ENCODE data around the gene IL22. TPM values are rescaled to one million over a fixed set of nuclear protein-coding genes. Genes with fewer than 3 reads are reported as not detected.

Gene IL22
- total RNA-seq, 5 donors from 2014 or later (not counting 1 experiment from before 2014, with no cell fraction given) = 0.63 TPM; not detected in 4

GRCh38 chr12:68279227-68280054 is 26.0 kb upstream of the IL22 start:
- Histone ChIP-seq H3K27me3 (replicated peaks in 1 of 2; ENCODE audit: control insufficient read depth in 2 of 2, extremely low read depth in 1 of 2, insufficient read depth in 2 of 2, low read length in 1 of 2) (no peaks in the 10 kb centered on the region), H3K36me3 (ENCODE audit: control insufficient read depth in 2 of 2, extremely low read depth in 1 of 2, insufficient read depth in 1 of 2, low read length in 1 of 2) (no peaks in the 10 kb centered on the region), H3K27ac (ENCODE audit: low read length) (no peak overlapping the region), H3K4me3 (ENCODE audit: control insufficient read depth in 1 of 2, extremely low read depth in 1 of 2, low read length in 1 of 2) (no peak overlapping the region), H3K4me1 (ENCODE audit: control insufficient read depth in 1 of 2, extremely low read depth in 1 of 2, insufficient read depth in 2 of 2, low read length in 2 of 2) (no peaks in the 10 kb centered on the region), H3K9me3 (no peaks in the 10 kb centered on the region)
- H3K4me1 Mint-ChIP-seq = peaks cover 6 to 16% (median 8%) of the 10 kb centered on the region in 3 donors
- CTCF ChIA-PET = no interaction called here
- H3K27me3 Mint-ChIP-seq = no peaks in the 10 kb centered on the region
- POLR2A ChIA-PET = no interaction called here
- no peak overlapping the region for H3K4me3 Mint-ChIP-seq
- ATAC-seq (replicated peaks in 1 of 4) (no peak), DNase-seq (no peak)
- no CpG with 5 or more reads among the region's 5 CpGs for WGBS (ENCODE audit: insufficient coverage)
- no peaks in the 10 kb centered on the region for H3K9me3 Mint-ChIP-seq
- H3K36me3 Mint-ChIP-seq = no peaks in the 10 kb centered on the region
- H3K27ac Mint-ChIP-seq = no peak overlapping the region

DNA sequence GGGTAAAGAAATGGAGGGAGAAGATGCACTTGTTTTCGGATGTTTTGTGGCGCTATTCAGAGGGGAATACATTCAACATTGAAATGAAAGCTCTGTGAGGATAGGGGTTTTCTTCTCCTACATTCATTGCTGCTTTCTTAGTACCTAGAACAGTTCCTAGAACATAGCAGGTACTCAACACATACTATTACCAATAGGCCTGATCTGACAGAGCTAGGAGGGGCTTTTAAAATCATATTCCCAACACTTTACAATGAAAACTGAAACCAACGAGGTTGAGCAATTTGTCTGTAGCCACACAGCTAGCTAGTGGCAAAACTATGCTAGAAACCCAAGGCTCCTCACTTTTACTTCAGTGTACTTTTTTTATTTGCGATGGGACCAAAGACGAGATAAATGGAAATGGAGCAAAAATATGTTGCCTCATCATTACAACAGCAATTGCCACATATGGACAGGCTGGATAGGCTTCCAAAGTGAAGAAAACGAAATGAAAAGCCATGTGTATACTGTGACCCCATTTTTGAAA is 23.1 kb upstream of the IL22 start:
- Mint-ChIP-seq H3K9me3 (no peaks in the 10 kb centered on the region), H3K36me3 (no peaks in the 10 kb centered on the region), H3K4me3 (no peak overlapping the region), H3K4me1 (peaks cover 6 to 16% (median 8%) of the 10 kb centered on the region in 3 donors), H3K27ac (no peak overlapping the region), H3K27me3 (no peaks in the 10 kb centered on the region)
- POLR2A ChIA-PET = no interaction called here
- Histone ChIP-seq H3K9me3 (no peaks in the 10 kb centered on the region), H3K4me3 (ENCODE audit: control insufficient read depth in 1 of 2, extremely low read depth in 1 of 2, low read length in 1 of 2) (no peak overlapping the region), H3K27me3 (replicated peaks in 1 of 2; ENCODE audit: control insufficient read depth in 2 of 2, extremely low read depth in 1 of 2, insufficient read depth in 2 of 2, low read length in 1 of 2) (no peaks in the 10 kb centered on the region), H3K4me1 (ENCODE audit: control insufficient read depth in 1 of 2, extremely low read depth in 1 of 2, insufficient read depth in 2 of 2, low read length in 2 of 2) (no peaks in the 10 kb centered on the region), H3K36me3 (ENCODE audit: control insufficient read depth in 2 of 2, extremely low read depth in 1 of 2, insufficient read depth in 1 of 2, low read length in 1 of 2) (no peaks in the 10 kb centered on the region), H3K27ac (ENCODE audit: low read length) (no peak overlapping the region)
- ATAC-seq (replicated peaks in 1 of 4) (no peak), DNase-seq (no peak)
- CTCF ChIA-PET = no interaction called here
- 80% methylated on average over 1 of the region's 6 CpGs for WGBS (ENCODE audit: insufficient coverage)

- H3K9me3 ChIP-seq = no peaks in the 10 kb centered on the region
- H3K36me3 Mint-ChIP-seq = no peaks in the 10 kb centered on the region
- no peak overlapping the region for H3K27ac ChIP-seq (ENCODE audit: low read length)
- no peaks in the 10 kb centered on the region for H3K36me3 ChIP-seq (ENCODE audit: control insufficient read depth in 2 of 2, extremely low read depth in 1 of 2, insufficient read depth in 1 of 2, low read length in 1 of 2)
- ATAC-seq (replicated peaks in 1 of 4) (no peak), DNase-seq (no peak)
- no peaks in the 10 kb centered on the region for H3K4me1 ChIP-seq (ENCODE audit: control insufficient read depth in 1 of 2, extremely low read depth in 1 of 2, insufficient read depth in 2 of 2, low read length in 2 of 2)
- H3K4me1 Mint-ChIP-seq = peaks cover 5 to 10% (median 7%) of the 10 kb centered on the region in 3 donors
- POLR2A ChIA-PET = interaction anchor here in 1 of 2 donors (0.6 kb wide), 1 partner anchor 343 kb away, joined by 3 read pairs; no protein-coding TSS in a partner anchor
- H3K27ac Mint-ChIP-seq = no peak overlapping the region
- H3K4me3 ChIP-seq (ENCODE audit: control insufficient read depth in 1 of 2, extremely low read depth in 1 of 2, low read length in 1 of 2) = no peak overlapping the region
- CTCF ChIA-PET = no interaction called here
- no peaks in the 10 kb centered on the region for H3K9me3 Mint-ChIP-seq
- H3K27me3 Mint-ChIP-seq = no peaks in the 10 kb centered on the region
- no peaks in the 10 kb centered on the region for H3K27me3 ChIP-seq (replicated peaks in 1 of 2; ENCODE audit: control insufficient read depth in 2 of 2, extremely low read depth in 1 of 2, insufficient read depth in 2 of 2, low read length in 1 of 2)
- no peak overlapping the region for H3K4me3 Mint-ChIP-seq
Measured at GRCh38 chr12:68272732-68273131, 19.3 kb upstream of the IL22 start.

GRCh38 chr12:68271346-68271745 is 17.9 kb upstream of the IL22 start:
- Mint-ChIP-seq H3K9me3 (no peaks in the 10 kb centered on the region), H3K4me3 (no peak overlapping the region), H3K27me3 (no peaks in the 10 kb centered on the region), H3K27ac (no peak overlapping the region), H3K4me1 (peaks cover 0 to 4% (median 4%) of the 10 kb centered on the region in 3 donors), H3K36me3 (no peaks in the 10 kb centered on the region)
- H3K4me1 ChIP-seq (ENCODE audit: control insufficient read depth in 1 of 2, extremely low read depth in 1 of 2, insufficient read depth in 2 of 2, low read length in 2 of 2) = no peaks in the 10 kb centered on the region
- DNase-seq (no peak), ATAC-seq (replicated peaks in 1 of 4) (no peak)
- no peaks in the 10 kb centered on the region for H3K9me3 ChIP-seq
- H3K27ac ChIP-seq (ENCODE audit: low read length) = no peak overlapping the region
- H3K4me3 ChIP-seq (ENCODE audit: control insufficient read depth in 1 of 2, extremely low read depth in 1 of 2, low read length in 1 of 2) = no peak overlapping the region
- ChIA-PET CTCF (no interaction called here), POLR2A (no interaction called here)
- H3K27me3 ChIP-seq (replicated peaks in 1 of 2; ENCODE audit: control insufficient read depth in 2 of 2, extremely low read depth in 1 of 2, insufficient read depth in 2 of 2, low read length in 1 of 2) = no peaks in the 10 kb centered on the region
- no peaks in the 10 kb centered on the region for H3K36me3 ChIP-seq (ENCODE audit: control insufficient read depth in 2 of 2, extremely low read depth in 1 of 2, insufficient read depth in 1 of 2, low read length in 1 of 2)
- 90% methylated on average over 5 of the region's 8 CpGs for WGBS (ENCODE audit: insufficient coverage)

- no peaks in the 10 kb centered on the region for H3K36me3 ChIP-seq (ENCODE audit: control insufficient read depth in 2 of 2, extremely low read depth in 1 of 2, insufficient read depth in 1 of 2, low read length in 1 of 2)
- H3K27ac ChIP-seq (ENCODE audit: low read length) = no peak overlapping the region
- H3K4me1 ChIP-seq (ENCODE audit: control insufficient read depth in 1 of 2, extremely low read depth in 1 of 2, insufficient read depth in 2 of 2, low read length in 2 of 2) = no peaks in the 10 kb centered on the region
- no peaks in the 10 kb centered on the region for H3K27me3 ChIP-seq (replicated peaks in 1 of 2; ENCODE audit: control insufficient read depth in 2 of 2, extremely low read depth in 1 of 2, insufficient read depth in 2 of 2, low read length in 1 of 2)
- H3K9me3 Mint-ChIP-seq = no peaks in the 10 kb centered on the region
- ATAC-seq (replicated peaks in 1 of 4) (no peak), DNase-seq (no peak)
- no peaks in the 10 kb centered on the region for H3K9me3 ChIP-seq
- H3K36me3 Mint-ChIP-seq = no peaks in the 10 kb centered on the region
- no peak overlapping the region for H3K4me3 Mint-ChIP-seq
- WGBS (ENCODE audit: insufficient coverage) = 100% methylated on average over 1 of the region's 3 CpGs
- H3K27me3 Mint-ChIP-seq = peaks cover 0 to 4% of the 10 kb centered on the region in 2 donors
- ChIA-PET POLR2A (no interaction called here), CTCF (interaction anchor here in 1 of 2 donors (1.4 kb wide), 1 partner anchor 9 kb away, joined by 3 read pairs; no protein-coding TSS in a partner anchor)
- peaks cover 0 to 4% (median 2%) of the 10 kb centered on the region in 3 donors for H3K4me1 Mint-ChIP-seq
- no peak overlapping the region for H3K27ac Mint-ChIP-seq
- no peak overlapping the region for H3K4me3 ChIP-seq (ENCODE audit: control insufficient read depth in 1 of 2, extremely low read depth in 1 of 2, low read length in 1 of 2)
Measured at GRCh38 chr12:68270358-68270757, 17.0 kb upstream of the IL22 start.

DNA sequence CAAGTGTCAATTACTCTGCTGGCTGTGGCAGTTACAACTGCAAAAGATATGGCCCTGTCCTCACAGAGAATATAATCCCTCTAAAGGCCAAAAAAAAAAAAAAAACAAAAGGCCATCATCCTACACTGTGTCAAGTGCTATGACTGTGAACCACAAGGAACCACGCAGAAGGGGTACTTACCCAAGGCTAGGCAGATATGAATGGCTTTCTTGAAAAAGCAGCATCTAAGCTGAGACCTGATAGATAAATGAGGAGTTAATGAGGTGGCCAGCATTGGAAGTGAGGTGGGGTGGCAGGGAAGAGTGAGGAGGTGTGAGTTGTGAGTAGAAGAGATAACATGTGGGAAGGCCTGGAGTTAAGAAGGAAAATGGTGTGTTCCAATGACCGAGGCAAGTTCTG is 16.4 kb upstream of the IL22 start:
- 60% methylated on average over 1 of the region's 2 CpGs for WGBS (ENCODE audit: insufficient coverage)
- Histone ChIP-seq H3K4me3 (ENCODE audit: control insufficient read depth in 1 of 2, extremely low read depth in 1 of 2, low read length in 1 of 2) (no peak overlapping the region), H3K36me3 (ENCODE audit: control insufficient read depth in 2 of 2, extremely low read depth in 1 of 2, insufficient read depth in 1 of 2, low read length in 1 of 2) (no peaks in the 10 kb centered on the region), H3K27me3 (replicated peaks in 1 of 2; ENCODE audit: control insufficient read depth in 2 of 2, extremely low read depth in 1 of 2, insufficient read depth in 2 of 2, low read length in 1 of 2) (no peaks in the 10 kb centered on the region), H3K9me3 (no peaks in the 10 kb centered on the region), H3K27ac (ENCODE audit: low read length) (no peak overlapping the region), H3K4me1 (ENCODE audit: control insufficient read depth in 1 of 2, extremely low read depth in 1 of 2, insufficient read depth in 2 of 2, low read length in 2 of 2) (no peaks in the 10 kb centered on the region)
- DNase-seq (no peak), ATAC-seq (replicated peaks in 1 of 4) (no peak)
- peaks cover under 1 to 4% of the 10 kb centered on the region in 2 donors for H3K27me3 Mint-ChIP-seq
- H3K9me3 Mint-ChIP-seq = no peaks in the 10 kb centered on the region
- peaks cover 0 to 4% (median 2%) of the 10 kb centered on the region in 3 donors for H3K4me1 Mint-ChIP-seq
- ChIA-PET CTCF (interaction anchor here (0.6 to 1.4 kb wide), 2 partner anchors 9 to 183 kb away, joined by 3 to 7 read pairs; no protein-coding TSS in a partner anchor), POLR2A (interaction anchor here in 1 of 2 donors (0.6 kb wide), 1 partner anchor 408 kb away, joined by 5 read pairs; no protein-coding TSS in a partner anchor)
- no peaks in the 10 kb centered on the region for H3K36me3 Mint-ChIP-seq
- H3K27ac Mint-ChIP-seq = no peak overlapping the region
- H3K4me3 Mint-ChIP-seq = no peak overlapping the region

Measured in T-cell (primary cell).